ENCODE results near the gene EVC.

Gene EVC

GRCh38 chr4:5710961-5711478 is at the start of gene EVC:
Gene EVC, plus strand, starts transcription at chr4:5711201. Its CDS starts 180 bp downstream, at chr4:5711381.
- no peak for DNase-seq

- no peak for DNase-seq
Observed at GRCh38 chr4:5661237-5661636, 49.8 kb upstream of the EVC start.

- no peak for DNase-seq
Observed at GRCh38 chr4:5662555-5662954, 48.4 kb upstream of the EVC start.

GRCh38 chr4:5664778-5665177 is 46.2 kb upstream of the EVC start:
- no peak for DNase-seq

GRCh38 chr4:5666741-5667140 is 44.3 kb upstream of the EVC start:
- no peak for DNase-seq

- no peak for DNase-seq
Observed at GRCh38 chr4:5676763-5677162, 34.2 kb upstream of the EVC start.

- no peak for DNase-seq
Observed at GRCh38 chr4:5678977-5679376, 32.0 kb upstream of the EVC start.

GRCh38 chr4:5683566-5683965 is 27.4 kb upstream of the EVC start:
- no peak for DNase-seq

- no peak for DNase-seq
Observed at GRCh38 chr4:5685296-5685695, 25.7 kb upstream of the EVC start.

- DNase-seq = no peak
Observed at GRCh38 chr4:5686338-5686737, 24.7 kb upstream of the EVC start.

GRCh38 chr4:5689065-5689464 is 21.9 kb upstream of the EVC start:
- DNase-seq = no peak

- no peak for DNase-seq
Observed at GRCh38 chr4:5691491-5692132, 19.4 kb upstream of the EVC start.

- no peak for DNase-seq
Observed at GRCh38 chr4:5693871-5694270, 17.1 kb upstream of the EVC start.

- DNase-seq = no peak
Observed at GRCh38 chr4:5696341-5696740, 14.7 kb upstream of the EVC start.

- DNase-seq = no peak
Observed at GRCh38 chr4:5700459-5700858, 10.5 kb upstream of the EVC start.

- DNase-seq = no peak
Observed at GRCh38 chr4:5701971-5702370, 9.0 kb upstream of the EVC start.

- DNase-seq = no peak
Observed at GRCh38 chr4:5703831-5704230, 7.2 kb upstream of the EVC start.

- DNase-seq = no peak
Observed at GRCh38 chr4:5704276-5704675, 6.7 kb upstream of the EVC start.

- DNase-seq = no peak
Observed at GRCh38 chr4:5705647-5706320, 5.2 kb upstream of the EVC start.

- no peak for DNase-seq
Observed at GRCh38 chr4:5706486-5707290, 4.3 kb upstream of the EVC start.

- DNase-seq = no peak
Observed at GRCh38 chr4:5707366-5707765, 3.6 kb upstream of the EVC start.

- no peak for DNase-seq
Observed at GRCh38 chr4:5707778-5708448, 3.1 kb upstream of the EVC start.
